Neutrophil (primary cell): ENCODE results near the gene SLC9A3.
"Not testable (repeated sequence)": the region's sequence is repeated elsewhere in the genome, so short reads cannot be mapped to it uniquely, and the experiment has no call there.

Experiments used
- H3K27ac ChIP-seq: fragments of 200-600 bp; sonication (generic); 2 replicates; pipeline ENCODE4 v1.5.1; 2016; ENCODE audit warnings: mild to moderate bottlenecking, moderate library complexity
- H3K27me3 ChIP-seq: fragments of 200-600 bp; sonication (generic); 2 replicates; pipeline ENCODE4 v1.6.0; 2016; ENCODE audit warnings: mild to moderate bottlenecking
- H3K36me3 ChIP-seq: fragments of 200-600 bp; sonication (generic); 2 replicates; pipeline ENCODE4 v1.5.1; 2017
- H3K4me1 ChIP-seq, 2 experiments: fragments of 200-600 bp in 1 of 2; sonication (generic) in 1 of 2; 1 replicate in 1 of 2; 2 replicates in 1 of 2; pipeline versions ENCODE4 v1.5.1 to v1.6.1; 2013 to 2016; ENCODE audit warnings: low read depth in 1 of 2, low read length in 1 of 2, mild to moderate bottlenecking in 1 of 2, moderate library complexity in 1 of 2; ENCODE audit not compliant: control insufficient read depth in 1 of 2, insufficient read depth in 1 of 2
- H3K4me3 ChIP-seq, 2 experiments: fragments of 200-600 bp in 1 of 2; sonication (generic) in 1 of 2; 1 replicate in 1 of 2; 2 replicates in 1 of 2; pipeline ENCODE4 v1.5.1; 2013 to 2016; ENCODE audit warnings: low read depth in 1 of 2, low read length in 1 of 2, mild to moderate bottlenecking in 1 of 2, moderate library complexity in 1 of 2
- H3K9me3 ChIP-seq: fragments of 200-600 bp; sonication (generic); 2 replicates; pipeline ENCODE4 v1.5.1; 2016
- TF ChIP-seq, protein P1 (sequence below): fragments of 200-600 bp; sonication (generic); IDR thresholded peaks from 2 replicates; pipeline ENCODE4 v1.5.1; 2016; ENCODE audit warnings: antibody characterized with exemption

SLC9A3 gene

DNA sequence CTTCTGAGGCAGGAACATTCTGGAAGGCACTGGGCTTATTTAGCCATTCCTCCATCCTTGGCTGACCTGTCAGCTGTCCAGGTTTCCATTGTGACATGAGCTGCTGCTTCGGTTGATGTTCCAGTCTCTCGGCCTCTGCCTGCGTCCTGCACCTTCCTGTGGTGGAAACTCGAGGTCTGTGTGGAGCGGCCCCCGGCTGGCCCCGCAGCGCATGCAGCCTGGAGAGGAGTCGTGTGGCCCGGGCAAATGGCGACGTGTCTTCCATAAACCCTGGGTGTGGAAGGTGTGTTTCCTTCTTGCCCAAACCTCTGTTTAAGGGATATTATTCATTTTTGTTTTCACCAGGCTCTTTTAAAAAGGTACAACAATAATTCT, 36.5 kb upstream of the SLC9A3 start:
- Histone ChIP-seq H3K27me3 (peaks cover 42% of the 10 kb centered on the region), H3K4me1 (no peaks in the 10 kb centered on the region), H3K27ac (no peak overlapping the region), H3K9me3 (no peaks in the 10 kb centered on the region), H3K4me3 (no peak overlapping the region), H3K36me3 (no peaks in the 10 kb centered on the region)
- TF ChIP-seq, protein P1, sequence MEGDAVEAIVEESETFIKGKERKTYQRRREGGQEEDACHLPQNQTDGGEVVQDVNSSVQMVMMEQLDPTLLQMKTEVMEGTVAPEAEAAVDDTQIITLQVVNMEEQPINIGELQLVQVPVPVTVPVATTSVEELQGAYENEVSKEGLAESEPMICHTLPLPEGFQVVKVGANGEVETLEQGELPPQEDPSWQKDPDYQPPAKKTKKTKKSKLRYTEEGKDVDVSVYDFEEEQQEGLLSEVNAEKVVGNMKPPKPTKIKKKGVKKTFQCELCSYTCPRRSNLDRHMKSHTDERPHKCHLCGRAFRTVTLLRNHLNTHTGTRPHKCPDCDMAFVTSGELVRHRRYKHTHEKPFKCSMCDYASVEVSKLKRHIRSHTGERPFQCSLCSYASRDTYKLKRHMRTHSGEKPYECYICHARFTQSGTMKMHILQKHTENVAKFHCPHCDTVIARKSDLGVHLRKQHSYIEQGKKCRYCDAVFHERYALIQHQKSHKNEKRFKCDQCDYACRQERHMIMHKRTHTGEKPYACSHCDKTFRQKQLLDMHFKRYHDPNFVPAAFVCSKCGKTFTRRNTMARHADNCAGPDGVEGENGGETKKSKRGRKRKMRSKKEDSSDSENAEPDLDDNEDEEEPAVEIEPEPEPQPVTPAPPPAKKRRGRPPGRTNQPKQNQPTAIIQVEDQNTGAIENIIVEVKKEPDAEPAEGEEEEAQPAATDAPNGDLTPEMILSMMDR, result no peak

GRCh38 chr5:558871-559503, 34.7 kb upstream of the SLC9A3 start:
- no peaks in the 10 kb centered on the region for H3K9me3 ChIP-seq
- H3K27ac ChIP-seq, result no peak overlapping the region
- H3K27me3 ChIP-seq, result peaks cover 28% of the 10 kb centered on the region
- H3K4me1 ChIP-seq, result no peaks in the 10 kb centered on the region
- TF ChIP-seq, protein P1, result no peak
- no peak overlapping the region for H3K4me3 ChIP-seq
- H3K36me3 ChIP-seq, result no peaks in the 10 kb centered on the region

DNA sequence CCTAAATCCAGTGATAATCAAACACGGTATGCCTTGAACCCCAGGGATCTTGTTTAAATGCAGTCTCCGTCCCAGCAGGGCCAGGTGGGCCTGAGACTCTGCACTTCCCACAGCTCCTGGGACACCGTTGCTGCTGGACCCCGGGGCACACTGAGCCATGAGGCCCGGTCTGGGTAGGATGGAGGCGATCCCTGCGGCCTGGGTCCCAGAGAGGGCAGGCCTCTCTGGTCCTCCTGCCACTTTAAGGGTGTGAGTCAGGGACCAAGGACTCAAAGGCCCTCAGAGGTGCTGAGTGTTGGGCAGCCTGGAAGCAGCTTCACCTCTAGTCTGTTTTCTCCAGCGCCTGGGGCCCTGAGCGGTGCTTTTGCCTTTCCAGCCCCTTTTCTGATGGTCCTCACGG, 34.1 kb upstream of the SLC9A3 start:
- H3K4me1 ChIP-seq, result no peaks in the 10 kb centered on the region
- no peak overlapping the region for H3K4me3 ChIP-seq
- H3K36me3 ChIP-seq, result no peaks in the 10 kb centered on the region
- peaks cover 28% of the 10 kb centered on the region for H3K27me3 ChIP-seq
- no peak overlapping the region for H3K27ac ChIP-seq
- TF ChIP-seq, protein P1, result no peak
- no peaks in the 10 kb centered on the region for H3K9me3 ChIP-seq

GRCh38 chr5:557917-558316, 33.7 kb upstream of the SLC9A3 start:
- peaks cover 28% of the 10 kb centered on the region for H3K27me3 ChIP-seq

DNA sequence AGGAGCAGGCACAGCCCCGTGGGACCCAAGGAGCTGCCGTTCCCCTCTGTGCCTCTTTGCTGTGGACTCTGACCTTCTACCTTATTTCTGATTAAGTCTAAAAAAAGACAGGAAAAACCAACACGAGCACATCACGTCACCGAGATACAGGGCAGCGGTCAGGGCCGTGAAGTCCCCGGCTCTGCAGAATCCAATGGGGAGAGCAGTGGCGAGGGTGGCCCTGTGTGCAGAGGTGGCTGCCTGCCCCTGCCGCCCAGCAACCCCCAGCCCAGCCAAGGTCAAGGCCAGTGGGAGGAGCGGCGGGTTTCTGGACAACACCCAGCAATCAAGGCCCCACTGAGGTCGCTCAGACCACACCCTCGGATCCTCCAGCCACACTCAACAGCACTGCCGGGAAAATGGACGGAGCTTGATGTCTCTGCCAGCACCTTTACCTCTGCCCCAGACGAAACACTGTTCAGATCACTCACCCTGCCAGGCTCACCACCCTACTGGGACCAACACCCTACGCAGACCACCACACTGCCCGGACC, 32.7 kb upstream of the SLC9A3 start:
- Histone ChIP-seq H3K36me3 (no peaks in the 10 kb centered on the region), H3K27me3 (peaks cover 31% of the 10 kb centered on the region), H3K4me1 (no peaks in the 10 kb centered on the region), H3K9me3 (no peaks in the 10 kb centered on the region), H3K4me3 (no peak overlapping the region), H3K27ac (no peak overlapping the region)
- TF ChIP-seq, protein P1, result no peak

More at GRCh38 chr5:557917-558316, 33.7 kb upstream of the SLC9A3 start:
- not testable (repeated sequence) for H3K36me3 ChIP-seq, H3K27ac ChIP-seq, H3K4me1 ChIP-seq, H3K4me3 ChIP-seq, H3K9me3 ChIP-seq

DNA sequence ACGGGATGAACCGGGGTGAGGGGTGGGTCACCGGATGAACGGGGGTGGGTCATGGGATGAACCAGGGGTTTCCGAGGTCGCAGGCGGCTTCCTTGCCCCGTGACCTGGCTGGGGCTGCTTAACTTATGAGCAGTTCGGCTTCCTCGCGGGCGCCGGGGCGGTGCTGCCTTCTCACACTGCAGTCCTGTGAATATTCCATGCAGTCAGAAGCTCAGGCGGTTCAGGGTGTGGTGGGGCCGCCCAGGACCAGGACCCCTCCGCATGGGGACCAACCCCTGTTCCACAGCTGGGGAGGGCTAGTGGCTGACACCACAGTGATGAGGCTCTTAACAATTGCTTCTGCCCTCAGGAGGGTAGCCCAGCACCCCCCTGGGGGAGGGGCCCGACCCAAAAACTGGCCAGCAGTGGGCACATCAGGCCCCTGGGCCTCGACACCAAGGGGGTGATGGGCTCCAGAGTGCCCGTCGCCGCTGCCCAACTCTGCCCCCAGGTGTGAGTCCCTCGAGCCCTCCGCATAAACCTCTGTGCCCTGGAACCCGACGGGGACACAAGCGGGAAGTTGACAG, 30.9 kb upstream of the SLC9A3 start:
- Histone ChIP-seq H3K4me3 (no peak overlapping the region), H3K9me3 (no peaks in the 10 kb centered on the region), H3K4me1 (no peaks in the 10 kb centered on the region), H3K27me3 (peaks cover 35% of the 10 kb centered on the region), H3K36me3 (no peaks in the 10 kb centered on the region), H3K27ac (no peak overlapping the region)
- TF ChIP-seq, protein P1, result no peak
